Activated CD8-positive, alpha-beta T cell treated with anti-CD3 and anti-CD28 coated beads for 36 hours (primary cell): ENCODE measurements around the gene CYTH4. TPM values are rescaled to one million over a fixed set of nuclear protein-coding genes. Genes with fewer than 3 reads are reported as not detected.

Experiments
- ATAC-seq: fragments of 200-7000 bp; cut with Tn5 transposase; one replicate; pipeline ENCODE4 v1.10.0; 2021; ENCODE audit warnings: mild to moderate bottlenecking, moderate library complexity
- CTCF ChIA-PET: fragments of 350-600 bp; sonication (Branson Sonifier 250); formaldehyde crosslinking; loops from one replicate; lab custom pipeline; 2021; ENCODE audit warnings: antibody characterized with exemption; lab: Charles Lee
- POLR2A ChIA-PET: fragments of 350-600 bp; sonication (Branson Sonifier 250); formaldehyde crosslinking; loops from one replicate; lab custom pipeline; 2021; ENCODE audit warnings: antibody characterized with exemption; lab: Charles Lee
- DNase-seq: peaks from one replicate; pipeline ENCODE4 v3.0.0-alpha.2; 2020
- H3K27ac Mint-ChIP-seq: one replicate; pipeline ENCODE4 v1.8.0; 2021; ENCODE audit warnings: mild to moderate bottlenecking, mixed read lengths
- H3K27me3 Mint-ChIP-seq: one replicate; pipeline ENCODE4 v1.8.0; 2021; ENCODE audit warnings: mixed read lengths
- H3K36me3 Mint-ChIP-seq: one replicate; pipeline ENCODE4 v1.8.0; 2021; ENCODE audit warnings: low read depth, mixed read lengths
- H3K4me1 Mint-ChIP-seq: one replicate; pipeline ENCODE4 v1.8.0; 2021; ENCODE audit warnings: low read depth, mixed read lengths
- H3K4me3 Mint-ChIP-seq: one replicate; pipeline ENCODE4 v1.8.0; 2021; ENCODE audit warnings: mild to moderate bottlenecking, moderate library complexity, mixed read lengths
- H3K9me3 Mint-ChIP-seq: one replicate; pipeline ENCODE4 v1.8.0; 2021; ENCODE audit warnings: mixed read lengths
- intact Hi-C: fragments of 100-400 bp; cut with micrococcal nuclease; formaldehyde crosslinking; loops from one replicate; pipeline ENCODE4 v1.10.0; 2022
- total RNA-seq, 2 experiments: library from RNA; stranded (reverse); gene quantifications; one replicate each; pipeline ENCODE4 v1.2.3, GENCODE V29; 2021
- TF ChIP-seq, protein P1 (sequence below): fragments of 200-600 bp; IDR thresholded peaks from one replicate; pipeline ENCODE4 v1.8.0; 2022; ENCODE audit warnings: antibody characterized with exemption, mild to moderate bottlenecking

The CYTH4 gene
- total RNA-seq, 2 experiments from 2014 or later: 33.2 to 33.4 TPM

- ATAC-seq: no peak
- H3K27ac Mint-ChIP-seq: no peak overlapping the region
- peaks cover 54% of the 10 kb centered on the region for H3K4me1 Mint-ChIP-seq
- TF ChIP-seq, protein P1, sequence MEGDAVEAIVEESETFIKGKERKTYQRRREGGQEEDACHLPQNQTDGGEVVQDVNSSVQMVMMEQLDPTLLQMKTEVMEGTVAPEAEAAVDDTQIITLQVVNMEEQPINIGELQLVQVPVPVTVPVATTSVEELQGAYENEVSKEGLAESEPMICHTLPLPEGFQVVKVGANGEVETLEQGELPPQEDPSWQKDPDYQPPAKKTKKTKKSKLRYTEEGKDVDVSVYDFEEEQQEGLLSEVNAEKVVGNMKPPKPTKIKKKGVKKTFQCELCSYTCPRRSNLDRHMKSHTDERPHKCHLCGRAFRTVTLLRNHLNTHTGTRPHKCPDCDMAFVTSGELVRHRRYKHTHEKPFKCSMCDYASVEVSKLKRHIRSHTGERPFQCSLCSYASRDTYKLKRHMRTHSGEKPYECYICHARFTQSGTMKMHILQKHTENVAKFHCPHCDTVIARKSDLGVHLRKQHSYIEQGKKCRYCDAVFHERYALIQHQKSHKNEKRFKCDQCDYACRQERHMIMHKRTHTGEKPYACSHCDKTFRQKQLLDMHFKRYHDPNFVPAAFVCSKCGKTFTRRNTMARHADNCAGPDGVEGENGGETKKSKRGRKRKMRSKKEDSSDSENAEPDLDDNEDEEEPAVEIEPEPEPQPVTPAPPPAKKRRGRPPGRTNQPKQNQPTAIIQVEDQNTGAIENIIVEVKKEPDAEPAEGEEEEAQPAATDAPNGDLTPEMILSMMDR: no peak
- H3K36me3 Mint-ChIP-seq: no peaks in the 10 kb centered on the region
- no peaks in the 10 kb centered on the region for H3K9me3 Mint-ChIP-seq
- CTCF ChIA-PET: interaction anchor here (1.6 to 8.4 kb wide), 2 partner anchors 14 to 42 kb away, joined by 3 to 73 read pairs; no protein-coding TSS in a partner anchor
- DNase-seq: no peak
- POLR2A ChIA-PET: interaction anchor here (1.5 kb wide), 1 partner anchor 10 kb away, joined by 7 read pairs; no protein-coding TSS in a partner anchor
- no peak overlapping the region for H3K4me3 Mint-ChIP-seq
- no peaks in the 10 kb centered on the region for H3K27me3 Mint-ChIP-seq
- intact Hi-C loops: no loop called here
These were observed 7.9 kb upstream of the CYTH4 start for GRCh38 chr22:37274380-37274862.

GRCh38 chr22:37275134-37275533, 7.2 kb upstream of the CYTH4 start:
- Mint-ChIP-seq H3K27ac (peak overlapping the region; percentile 11), H3K27me3 (no peaks in the 10 kb centered on the region), H3K9me3 (no peaks in the 10 kb centered on the region), H3K4me3 (no peak overlapping the region), H3K36me3 (no peaks in the 10 kb centered on the region), H3K4me1 (peaks cover 48% of the 10 kb centered on the region)
- ChIA-PET CTCF (interaction anchor here (0.6 to 8.4 kb wide), 3 partner anchors 14 to 41 kb away, joined by 3 to 73 read pairs (median 3); no protein-coding TSS in a partner anchor), POLR2A (interaction anchor here (0.6 to 1.5 kb wide), 4 partner anchors 8 to 119 kb away, joined by 3 to 7 read pairs (median 4); no protein-coding TSS in a partner anchor)
- TF ChIP-seq, protein P1: no peak
- intact Hi-C loops: no loop called here
- DNase-seq (no peak), ATAC-seq (no peak)

DNA sequence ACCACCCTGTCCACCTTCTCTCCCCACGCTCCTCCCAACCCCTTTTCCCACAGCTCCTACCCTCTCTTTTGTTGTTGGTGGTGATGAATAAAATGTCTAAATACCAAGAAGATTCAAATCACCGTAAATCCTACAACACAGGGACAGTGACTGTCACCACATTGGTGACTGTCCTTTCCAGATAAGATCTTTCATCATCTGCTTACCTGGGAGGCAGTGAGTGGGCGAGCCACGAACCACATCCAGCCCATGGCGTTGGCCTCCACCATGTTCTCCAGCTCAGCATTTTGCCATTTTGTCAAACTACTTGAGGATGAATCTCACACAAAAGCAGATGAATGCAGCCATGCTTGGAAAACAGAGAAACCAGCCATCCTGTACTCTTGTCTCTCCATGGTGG, 6.7 kb upstream of the CYTH4 start:
- ChIA-PET CTCF (interaction anchor here (0.6 to 8.4 kb wide), 4 partner anchors 15 to 41 kb away, joined by 3 to 73 read pairs (median 3); no protein-coding TSS in a partner anchor), POLR2A (interaction anchor here (0.6 to 1.5 kb wide), 7 partner anchors 8 to 119 kb away, joined by 3 to 7 read pairs (median 4); no protein-coding TSS in a partner anchor)
- H3K4me1 Mint-ChIP-seq: peaks cover 47% of the 10 kb centered on the region
- intact Hi-C loops: no loop called here
- peak overlapping the region; percentile 81 for H3K27ac Mint-ChIP-seq
- ATAC-seq (peak; percentile 74), DNase-seq (peak; percentile 85)
- no peaks in the 10 kb centered on the region for H3K27me3 Mint-ChIP-seq
- H3K9me3 Mint-ChIP-seq: no peaks in the 10 kb centered on the region
- no peaks in the 10 kb centered on the region for H3K36me3 Mint-ChIP-seq
- TF ChIP-seq, protein P1: no peak
- H3K4me3 Mint-ChIP-seq: no peak overlapping the region

GRCh38 chr22:37276776-37277175, 5.5 kb upstream of the CYTH4 start:
- DNase-seq (no peak), ATAC-seq (no peak)
- no peaks in the 10 kb centered on the region for H3K27me3 Mint-ChIP-seq
- H3K9me3 Mint-ChIP-seq: no peaks in the 10 kb centered on the region
- intact Hi-C loops: no loop called here
- no peak overlapping the region for H3K4me3 Mint-ChIP-seq
- POLR2A ChIA-PET: interaction anchor here (0.9 to 1.3 kb wide), 2 partner anchors 23 to 164 kb away, joined by 3 read pairs; no protein-coding TSS in a partner anchor
- CTCF ChIA-PET: interaction anchor here (1.5 to 8.4 kb wide), 5 partner anchors 9 to 28 kb away, joined by 3 to 73 read pairs (median 11); no protein-coding TSS in a partner anchor
- peaks cover 51% of the 10 kb centered on the region for H3K4me1 Mint-ChIP-seq
- H3K36me3 Mint-ChIP-seq: no peaks in the 10 kb centered on the region
- TF ChIP-seq, protein P1: no peak
- peak overlapping the region; percentile 17 for H3K27ac Mint-ChIP-seq

DNA sequence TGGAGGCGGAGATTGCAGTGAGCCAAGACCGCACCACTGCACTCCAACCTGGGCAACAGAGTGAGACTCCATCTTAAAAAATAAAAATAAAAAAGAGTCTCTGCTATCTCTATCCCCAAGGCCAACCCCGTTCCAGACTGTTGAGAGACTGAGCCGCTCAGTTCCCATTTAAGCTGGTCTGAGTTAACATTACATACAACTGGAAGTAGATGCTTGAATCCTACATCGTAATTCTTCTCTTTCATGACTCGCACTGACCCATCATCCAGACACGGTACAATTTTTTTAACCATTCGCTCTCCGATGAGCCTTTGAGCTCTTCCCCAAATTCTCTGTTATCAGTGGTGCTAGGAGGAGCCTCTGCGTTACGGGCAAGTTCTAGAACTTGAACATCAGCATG, 4.9 kb upstream of the CYTH4 start:
- TF ChIP-seq, protein P1: no peak
- peaks cover 57% of the 10 kb centered on the region for H3K4me1 Mint-ChIP-seq
- no peaks in the 10 kb centered on the region for H3K9me3 Mint-ChIP-seq
- no peak overlapping the region for H3K27ac Mint-ChIP-seq
- CTCF ChIA-PET: interaction anchor here (1.0 to 2.1 kb wide), 5 partner anchors 9 to 22 kb away, joined by 3 to 11 read pairs (median 5); no protein-coding TSS in a partner anchor
- no peaks in the 10 kb centered on the region for H3K27me3 Mint-ChIP-seq
- no peak overlapping the region for H3K4me3 Mint-ChIP-seq
- DNase-seq (no peak), ATAC-seq (no peak)
- intact Hi-C loops: no loop called here
- POLR2A ChIA-PET: interaction anchor here (0.7 to 1.8 kb wide), 3 partner anchors 26 to 67 kb away, joined by 3 to 6 read pairs (median 6); partner anchors contain the start of gene RAC2
- no peaks in the 10 kb centered on the region for H3K36me3 Mint-ChIP-seq
